ENCODE measurements around the gene LRRC41. TPM values are rescaled to one million over a fixed set of nuclear protein-coding genes. Genes with fewer than 3 reads are reported as not detected.

Gene LRRC41
- total RNA-seq, 3 donors from 2014 or later (not counting 1 experiment from before 2014, with no cell fraction given), result 35.0 to 43.9 (median 35.8) TPM

DNA sequence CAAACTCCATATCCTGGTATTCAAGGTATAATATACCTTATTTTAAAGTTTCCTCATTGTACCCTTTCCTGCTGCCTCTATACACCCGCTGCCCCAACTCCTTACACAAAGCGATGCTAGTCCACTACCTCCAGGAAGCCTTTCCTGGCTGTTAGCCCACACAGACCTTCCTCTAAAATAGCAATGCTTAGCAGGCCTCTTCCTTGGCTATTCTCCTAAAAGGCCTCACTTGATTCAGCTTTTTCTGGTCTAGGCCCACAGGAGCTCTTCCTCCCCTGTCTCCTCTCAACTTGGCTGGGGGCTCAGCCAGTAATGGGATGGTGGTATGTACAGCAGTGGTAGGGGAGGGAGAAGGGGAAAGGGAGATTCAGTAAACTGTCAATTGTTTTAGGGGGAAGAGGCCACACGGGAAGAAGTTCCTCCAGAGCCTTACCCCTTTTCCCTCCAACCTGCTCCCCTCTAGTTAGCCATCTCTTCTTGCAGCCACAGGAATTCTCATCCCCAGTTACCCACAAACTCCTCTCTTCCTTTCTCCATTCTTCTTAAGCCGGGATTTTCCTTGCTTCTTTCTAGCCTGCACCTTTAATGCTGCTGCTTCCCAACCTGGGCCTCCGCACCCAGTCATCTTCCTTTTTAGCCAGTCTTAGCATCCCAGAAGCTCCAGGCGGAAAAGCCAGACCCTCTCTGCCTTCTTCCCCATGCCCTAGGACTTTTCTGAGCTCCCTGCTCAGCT, 2.6 kb downstream of the LRRC41 start:
- Mint-ChIP-seq H3K4me1 (peaks cover 22 to 41% of the 10 kb centered on the region in 2 donors), H3K9me3 (no peaks in the 10 kb centered on the region), H3K36me3 (peaks cover 9% of the 10 kb centered on the region), H3K27me3 (ENCODE audit: low read depth in 2 of 2) (no peaks in the 10 kb centered on the region), H3K27ac (peak overlapping the region; percentile 96 to 99), H3K4me3 (peak overlapping the region; percentile 98)
- TF ChIP-seq, protein P1, sequence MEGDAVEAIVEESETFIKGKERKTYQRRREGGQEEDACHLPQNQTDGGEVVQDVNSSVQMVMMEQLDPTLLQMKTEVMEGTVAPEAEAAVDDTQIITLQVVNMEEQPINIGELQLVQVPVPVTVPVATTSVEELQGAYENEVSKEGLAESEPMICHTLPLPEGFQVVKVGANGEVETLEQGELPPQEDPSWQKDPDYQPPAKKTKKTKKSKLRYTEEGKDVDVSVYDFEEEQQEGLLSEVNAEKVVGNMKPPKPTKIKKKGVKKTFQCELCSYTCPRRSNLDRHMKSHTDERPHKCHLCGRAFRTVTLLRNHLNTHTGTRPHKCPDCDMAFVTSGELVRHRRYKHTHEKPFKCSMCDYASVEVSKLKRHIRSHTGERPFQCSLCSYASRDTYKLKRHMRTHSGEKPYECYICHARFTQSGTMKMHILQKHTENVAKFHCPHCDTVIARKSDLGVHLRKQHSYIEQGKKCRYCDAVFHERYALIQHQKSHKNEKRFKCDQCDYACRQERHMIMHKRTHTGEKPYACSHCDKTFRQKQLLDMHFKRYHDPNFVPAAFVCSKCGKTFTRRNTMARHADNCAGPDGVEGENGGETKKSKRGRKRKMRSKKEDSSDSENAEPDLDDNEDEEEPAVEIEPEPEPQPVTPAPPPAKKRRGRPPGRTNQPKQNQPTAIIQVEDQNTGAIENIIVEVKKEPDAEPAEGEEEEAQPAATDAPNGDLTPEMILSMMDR (IDR thresholded peaks at IDR 0.05), result no peak
- intact Hi-C loops (cut with micrococcal nuclease), result no loop called here
- WGBS (ENCODE audit: insufficient coverage), result 72% methylated on average over 6 of the region's 6 CpGs
- DNase-seq, result no peak
- Histone ChIP-seq H3K4me1 (ENCODE audit: control insufficient read depth, insufficient read depth, low read length) (peaks cover 33% of the 10 kb centered on the region), H3K4me3 (ENCODE audit: low read length) (no peak overlapping the region), H3K9me3 (ENCODE audit: control insufficient read depth, insufficient read depth, low read length) (no peaks in the 10 kb centered on the region), H3K36me3 (ENCODE audit: control insufficient read depth, insufficient read depth, low read length) (peaks cover 12% of the 10 kb centered on the region), H3K27me3 (ENCODE audit: control insufficient read depth, insufficient read depth, low read length) (no peaks in the 10 kb centered on the region), H3K27ac (ENCODE audit: low read length) (peak overlapping the region; percentile 89)
- no peak for ATAC-seq

DNA sequence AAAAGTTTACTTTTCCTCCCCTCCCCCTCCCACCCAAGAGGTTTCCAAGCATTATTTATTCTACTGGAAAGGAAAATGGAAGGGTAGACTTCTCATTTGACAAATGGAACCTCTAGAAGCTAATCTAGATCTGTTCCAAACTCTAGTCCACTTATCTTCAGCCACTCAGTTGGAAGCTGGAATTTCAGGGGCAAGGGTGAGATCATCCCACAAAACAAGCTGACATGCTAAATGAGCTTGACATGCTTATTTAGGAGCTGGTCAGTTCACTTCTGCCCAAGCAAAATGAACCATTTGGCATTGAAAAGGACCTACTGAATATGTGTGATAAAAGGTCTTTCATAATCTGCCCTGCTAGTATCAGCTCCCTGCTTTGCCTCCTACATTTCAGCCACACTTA, 5.0 kb downstream of the LRRC41 start:
- Histone ChIP-seq H3K27me3 (ENCODE audit: control insufficient read depth, insufficient read depth, low read length) (no peaks in the 10 kb centered on the region), H3K4me1 (ENCODE audit: control insufficient read depth, insufficient read depth, low read length) (peaks cover 19% of the 10 kb centered on the region), H3K4me3 (ENCODE audit: low read length) (no peak overlapping the region), H3K9me3 (ENCODE audit: control insufficient read depth, insufficient read depth, low read length) (no peaks in the 10 kb centered on the region), H3K27ac (ENCODE audit: low read length) (no peak overlapping the region), H3K36me3 (ENCODE audit: control insufficient read depth, insufficient read depth, low read length) (peaks cover 22% of the 10 kb centered on the region)
- H3K4me1 Mint-ChIP-seq, result peaks cover 13 to 32% of the 10 kb centered on the region in 2 donors
- TF ChIP-seq, protein P1 (IDR thresholded peaks at IDR 0.05), result no peak
- H3K27ac Mint-ChIP-seq, result no peak overlapping the region
- H3K9me3 Mint-ChIP-seq, result no peaks in the 10 kb centered on the region
- peaks cover 9% of the 10 kb centered on the region for H3K36me3 Mint-ChIP-seq
- ATAC-seq, result no peak
- H3K4me3 Mint-ChIP-seq, result no peak overlapping the region
- intact Hi-C loops (cut with micrococcal nuclease), result no loop called here
- DNase-seq, result no peak
- no peaks in the 10 kb centered on the region for H3K27me3 Mint-ChIP-seq (ENCODE audit: low read depth in 2 of 2)

DNA sequence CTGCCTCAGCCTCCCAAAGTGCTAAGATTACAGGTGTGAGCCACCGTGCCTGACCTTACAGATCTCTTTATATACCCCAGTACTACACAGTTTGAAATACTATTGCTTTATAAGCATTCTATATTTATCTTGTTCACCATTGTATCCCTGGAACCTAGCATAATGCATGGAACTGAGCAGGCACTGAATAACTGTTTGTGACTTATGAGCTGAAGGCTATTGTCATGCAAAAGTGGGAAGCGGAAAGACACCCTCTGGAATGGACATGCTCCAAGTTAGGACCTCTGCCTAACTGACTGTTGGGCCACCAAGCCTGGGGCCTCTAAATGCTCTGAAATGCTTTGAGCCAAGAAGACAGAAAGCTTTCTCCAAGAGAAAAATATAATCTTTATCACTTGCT, 8.1 kb downstream of the LRRC41 start:
- Mint-ChIP-seq H3K27ac (no peak overlapping the region), H3K27me3 (ENCODE audit: low read depth in 2 of 2) (no peaks in the 10 kb centered on the region), H3K4me3 (no peak overlapping the region), H3K9me3 (no peaks in the 10 kb centered on the region), H3K36me3 (peaks cover 9% of the 10 kb centered on the region), H3K4me1 (peaks cover 1 to 2% of the 10 kb centered on the region in 2 donors)
- DNase-seq, result no peak
- no peaks in the 10 kb centered on the region for H3K4me1 ChIP-seq (ENCODE audit: control insufficient read depth, insufficient read depth, low read length)
- H3K4me3 ChIP-seq (ENCODE audit: low read length), result no peak overlapping the region
- peaks cover 22% of the 10 kb centered on the region for H3K36me3 ChIP-seq (ENCODE audit: control insufficient read depth, insufficient read depth, low read length)
- H3K27me3 ChIP-seq (ENCODE audit: control insufficient read depth, insufficient read depth, low read length), result no peaks in the 10 kb centered on the region
- ATAC-seq, result no peak
- WGBS (ENCODE audit: insufficient coverage), result 94% methylated on average over 2 of the region's 2 CpGs
- TF ChIP-seq, protein P1 (IDR thresholded peaks at IDR 0.05), result no peak
- no peaks in the 10 kb centered on the region for H3K9me3 ChIP-seq (ENCODE audit: control insufficient read depth, insufficient read depth, low read length)
- H3K27ac ChIP-seq (ENCODE audit: low read length), result no peak overlapping the region
- intact Hi-C loops (cut with micrococcal nuclease), result no loop called here

DNA sequence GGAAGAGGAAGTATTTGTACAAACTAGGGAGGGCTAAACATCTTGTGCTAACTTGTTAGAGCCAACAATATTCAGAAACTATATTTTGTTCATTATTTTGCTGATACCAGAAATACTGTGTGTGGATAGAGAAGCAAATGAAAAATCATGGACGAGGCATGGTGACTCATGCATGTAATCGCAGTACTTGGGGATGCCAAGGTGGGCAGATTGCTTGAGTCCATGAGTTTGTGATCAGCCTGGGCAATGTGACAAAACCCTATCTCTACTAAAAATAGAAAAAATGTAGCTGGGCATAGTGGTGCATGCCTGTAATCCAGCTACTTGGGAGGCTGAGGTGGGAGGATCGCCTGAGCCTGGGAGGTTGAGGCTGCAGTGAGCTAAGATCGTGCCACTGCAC, 13.4 kb downstream of the LRRC41 start:
- TF ChIP-seq, protein P1 (IDR thresholded peaks at IDR 0.05), result no peak
- H3K4me1 Mint-ChIP-seq, result peaks cover 0 to 7% of the 10 kb centered on the region in 2 donors
- no peak overlapping the region for H3K27ac ChIP-seq (ENCODE audit: low read length)
- no peaks in the 10 kb centered on the region for H3K9me3 Mint-ChIP-seq
- H3K9me3 ChIP-seq (ENCODE audit: control insufficient read depth, insufficient read depth, low read length), result no peaks in the 10 kb centered on the region
- intact Hi-C loops (cut with micrococcal nuclease), result no loop called here
- H3K27ac Mint-ChIP-seq, result no peak overlapping the region
- H3K4me3 ChIP-seq (ENCODE audit: low read length), result no peak overlapping the region
- no peaks in the 10 kb centered on the region for H3K27me3 Mint-ChIP-seq (ENCODE audit: low read depth in 2 of 2)
- WGBS (ENCODE audit: insufficient coverage), result 91% methylated on average over 4 of the region's 4 CpGs
- ATAC-seq (no peak), DNase-seq (no peak)
- H3K4me1 ChIP-seq (ENCODE audit: control insufficient read depth, insufficient read depth, low read length), result no peaks in the 10 kb centered on the region
- no peak overlapping the region for H3K4me3 Mint-ChIP-seq
- no peaks in the 10 kb centered on the region for H3K36me3 Mint-ChIP-seq
- H3K36me3 ChIP-seq (ENCODE audit: control insufficient read depth, insufficient read depth, low read length), result peaks cover 13% of the 10 kb centered on the region
- no peaks in the 10 kb centered on the region for H3K27me3 ChIP-seq (ENCODE audit: control insufficient read depth, insufficient read depth, low read length)
